ENCODE results near the gene BAD. TPM values are rescaled to one million over a fixed set of nuclear protein-coding genes. Genes with fewer than 3 reads are reported as not detected.

Gene BAD
- total RNA-seq, 2 donors from 2014 or later: 86.0 to 89.6 TPM

- Histone ChIP-seq H3K36me3 (no peaks in the 10 kb centered on the region), H3K9ac (ENCODE audit: low read depth in 2 of 2, low read length in 2 of 2) (peak overlapping the region; percentile 48 to 97), H3K27me3 (no peaks in the 10 kb centered on the region), H3K4me3 (no peak overlapping the region), H3K9me3 (no peaks in the 10 kb centered on the region), H3K4me1 (peaks cover 18% of the 10 kb centered on the region), H3K27ac (peak overlapping the region; percentile 99)
- TF ChIP-seq CTCF (IDR thresholded peaks at IDR 0.05): no peak
- DNase-seq: no peak
- intact Hi-C loops (cut with DNase I): no loop called here
Observed at GRCh38 chr11:64321026-64321425, 36.6 kb upstream of the BAD start.

- no peak for TF ChIP-seq CTCF (IDR thresholded peaks at IDR 0.05)
- Histone ChIP-seq H3K4me3 (no peak overlapping the region), H3K9me3 (no peaks in the 10 kb centered on the region), H3K36me3 (no peaks in the 10 kb centered on the region), H3K27ac (peak overlapping the region; percentile 99), H3K27me3 (no peaks in the 10 kb centered on the region), H3K4me1 (peaks cover 22% of the 10 kb centered on the region), H3K9ac (ENCODE audit: low read depth in 2 of 2, low read length in 2 of 2) (peak overlapping the region in 1 of 2 donors; percentile 97)
- no peak for DNase-seq
- intact Hi-C loops (cut with DNase I): no loop called here
Observed at GRCh38 chr11:64320556-64320955, 36.1 kb upstream of the BAD start.

GRCh38 chr11:64318766-64319761 is 34.6 kb upstream of the BAD start:
- peak overlapping the region; percentile 99 for H3K27ac ChIP-seq
- H3K27me3 ChIP-seq: no peaks in the 10 kb centered on the region
- peak overlapping the region; percentile 76 for H3K4me3 ChIP-seq
- peak overlapping the region; percentile 68 to 97 for H3K9ac ChIP-seq (ENCODE audit: low read depth in 2 of 2, low read length in 2 of 2)
- H3K4me1 ChIP-seq: peaks cover 22% of the 10 kb centered on the region
- H3K9me3 ChIP-seq: no peaks in the 10 kb centered on the region
- TF ChIP-seq CTCF (IDR thresholded peaks at IDR 0.05): no peak
- H3K36me3 ChIP-seq: no peaks in the 10 kb centered on the region
- intact Hi-C loops (cut with DNase I): loop anchor here (5.0 kb wide), 1 partner anchor 38 kb away; the partner anchor contains the start of gene RPS6KA4
- no peak for DNase-seq

- Histone ChIP-seq H3K36me3 (no peaks in the 10 kb centered on the region), H3K4me3 (peak within 1 kb of the TSS; percentile 76), H3K27me3 (no peaks in the 10 kb centered on the region), H3K4me1 (peaks cover 22% of the 10 kb centered on the region), H3K27ac (peak within 1 kb of the TSS; percentile 99), H3K9ac (ENCODE audit: low read depth in 2 of 2, low read length in 2 of 2) (peak within 1 kb of the TSS; percentile 87 to 97), H3K9me3 (no peaks in the 10 kb centered on the region)
- TF ChIP-seq CTCF (IDR thresholded peaks at IDR 0.05): peak; percentile 24
- peak; percentile 96 for DNase-seq
- intact Hi-C loops (cut with DNase I): loop anchor here (5.0 kb wide), 1 partner anchor 39 kb away; the partner anchor contains the start of gene RPS6KA4
Observed at GRCh38 chr11:64317961-64318765, 33.7 kb upstream of the BAD start, which contains the start of gene PRDX5. PRDX5 (plus strand) TSS chr11:64318121; CDS start chr11:64318216, 95 bp downstream.

All from colonic mucosa (tissue), 4 donors.